ENCODE results near the gene DNLZ.

Gene DNLZ

DNA sequence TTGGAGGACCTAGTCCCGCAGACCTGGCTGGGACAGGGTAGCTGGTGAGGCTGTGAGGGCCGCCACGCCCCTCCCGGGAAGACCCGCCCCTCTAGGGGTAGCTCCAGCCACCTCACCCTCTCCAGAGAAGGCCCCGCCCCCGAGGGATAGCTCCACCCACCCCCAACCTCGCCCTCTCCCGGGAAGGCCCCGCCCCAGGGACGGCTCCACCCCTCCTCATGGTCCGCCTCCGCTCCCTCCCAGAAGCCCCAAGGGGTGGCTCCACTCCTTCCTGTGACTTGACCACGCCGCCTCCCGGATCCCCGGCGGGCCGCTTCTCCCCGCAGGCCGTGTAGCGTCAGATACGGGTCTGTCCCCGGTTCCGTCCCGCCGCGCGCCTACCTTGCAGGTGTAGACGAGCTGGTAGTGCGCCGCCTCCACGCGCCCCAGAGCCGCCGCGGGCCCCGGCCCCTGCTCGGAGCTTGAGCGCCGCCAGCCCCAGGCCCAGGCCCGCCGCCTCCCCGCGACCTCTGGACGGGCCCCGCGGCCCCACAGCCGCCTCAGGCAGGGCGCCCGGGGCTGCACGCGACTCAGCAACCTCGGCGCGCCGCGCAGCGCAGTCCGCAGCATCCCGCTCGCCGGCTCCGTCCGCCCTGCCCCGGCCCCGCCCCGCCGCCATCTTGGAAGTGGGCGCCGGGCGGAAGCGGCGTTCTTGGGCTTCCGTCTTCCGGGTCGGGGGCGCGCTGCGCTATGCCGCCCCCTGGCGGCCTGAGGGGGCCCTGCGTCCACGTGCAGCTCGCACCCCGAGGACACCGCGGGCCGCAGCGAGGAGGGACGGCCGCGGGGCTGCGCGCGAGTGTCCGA is at the start of gene DNLZ:
TSS of gene DNLZ (minus strand) at position 639 of the 843 bp plus-strand sequence. CDS start at position 609, 30 bp downstream.
- H3K4me1 Mint-ChIP-seq: peaks cover 17% of the 10 kb centered on the region
- DNase-seq: peak; percentile 98
- peak within 1 kb of the TSS; percentile 82 for H3K4me3 Mint-ChIP-seq
- peak within 1 kb of the TSS; percentile 64 for H3K27ac Mint-ChIP-seq
- TF ChIP-seq, protein P1, sequence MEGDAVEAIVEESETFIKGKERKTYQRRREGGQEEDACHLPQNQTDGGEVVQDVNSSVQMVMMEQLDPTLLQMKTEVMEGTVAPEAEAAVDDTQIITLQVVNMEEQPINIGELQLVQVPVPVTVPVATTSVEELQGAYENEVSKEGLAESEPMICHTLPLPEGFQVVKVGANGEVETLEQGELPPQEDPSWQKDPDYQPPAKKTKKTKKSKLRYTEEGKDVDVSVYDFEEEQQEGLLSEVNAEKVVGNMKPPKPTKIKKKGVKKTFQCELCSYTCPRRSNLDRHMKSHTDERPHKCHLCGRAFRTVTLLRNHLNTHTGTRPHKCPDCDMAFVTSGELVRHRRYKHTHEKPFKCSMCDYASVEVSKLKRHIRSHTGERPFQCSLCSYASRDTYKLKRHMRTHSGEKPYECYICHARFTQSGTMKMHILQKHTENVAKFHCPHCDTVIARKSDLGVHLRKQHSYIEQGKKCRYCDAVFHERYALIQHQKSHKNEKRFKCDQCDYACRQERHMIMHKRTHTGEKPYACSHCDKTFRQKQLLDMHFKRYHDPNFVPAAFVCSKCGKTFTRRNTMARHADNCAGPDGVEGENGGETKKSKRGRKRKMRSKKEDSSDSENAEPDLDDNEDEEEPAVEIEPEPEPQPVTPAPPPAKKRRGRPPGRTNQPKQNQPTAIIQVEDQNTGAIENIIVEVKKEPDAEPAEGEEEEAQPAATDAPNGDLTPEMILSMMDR (IDR thresholded peaks at IDR 0.05): peak; percentile 95
- no peaks in the 10 kb centered on the region for H3K9me3 Mint-ChIP-seq
- no peaks in the 10 kb centered on the region for H3K36me3 Mint-ChIP-seq (ENCODE audit: low read depth)
- H3K27me3 Mint-ChIP-seq (ENCODE audit: low read depth, poor library complexity): no peaks in the 10 kb centered on the region

DNA sequence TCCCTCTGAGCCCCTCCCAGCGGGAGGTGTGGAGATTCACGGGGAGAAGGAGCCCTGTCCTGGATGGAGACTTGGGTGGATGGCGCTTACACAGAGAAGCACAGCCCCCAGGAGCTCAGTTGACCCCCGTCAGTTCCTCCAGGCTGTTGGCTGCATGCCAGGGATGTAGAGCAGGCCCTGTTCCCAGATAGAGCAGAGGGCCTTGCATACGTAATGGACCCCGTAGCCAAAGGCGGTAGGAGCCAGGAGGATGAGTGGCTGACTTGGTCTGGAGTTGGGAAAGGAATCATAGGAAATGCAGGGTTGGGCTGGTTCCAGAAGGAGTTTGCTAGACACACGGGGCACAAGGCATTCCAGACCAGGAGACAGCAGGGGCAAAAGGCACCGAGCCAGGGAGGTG is 49.4 kb upstream of the DNLZ start:
- peaks cover 33% of the 10 kb centered on the region for H3K4me1 Mint-ChIP-seq
- no peaks in the 10 kb centered on the region for H3K27me3 Mint-ChIP-seq (ENCODE audit: low read depth, poor library complexity)
- TF ChIP-seq, protein P1 (IDR thresholded peaks at IDR 0.05): no peak
- H3K9me3 Mint-ChIP-seq: no peaks in the 10 kb centered on the region
- DNase-seq: no peak
- no peak overlapping the region for H3K27ac Mint-ChIP-seq
- no peak overlapping the region for H3K4me3 Mint-ChIP-seq
- H3K36me3 Mint-ChIP-seq (ENCODE audit: low read depth): peaks cover 48% of the 10 kb centered on the region

DNA sequence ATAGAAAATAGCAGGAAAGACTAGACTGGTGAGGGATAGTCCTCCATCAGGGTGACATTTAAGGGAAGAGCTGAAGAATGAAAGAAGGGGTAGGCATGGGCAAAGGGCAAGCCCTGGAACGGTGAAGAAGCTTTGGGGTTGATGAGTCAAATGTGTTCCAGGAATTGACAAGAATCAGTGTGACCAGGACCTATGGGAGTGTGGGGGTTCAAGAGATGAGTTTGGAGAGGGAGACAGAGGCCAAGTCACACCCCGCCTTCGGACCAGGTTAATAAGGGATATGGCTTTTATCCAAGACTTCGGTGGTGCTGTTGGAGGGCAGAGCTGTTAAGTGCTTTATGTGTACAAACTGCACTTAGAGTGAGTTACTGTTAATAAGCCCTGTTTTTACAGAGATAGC is 47.8 kb upstream of the DNLZ start:
- peaks cover 51% of the 10 kb centered on the region for H3K36me3 Mint-ChIP-seq (ENCODE audit: low read depth)
- no peak for DNase-seq
- peak overlapping the region; percentile 97 for H3K4me3 Mint-ChIP-seq
- H3K4me1 Mint-ChIP-seq: peaks cover 38% of the 10 kb centered on the region
- no peaks in the 10 kb centered on the region for H3K27me3 Mint-ChIP-seq (ENCODE audit: low read depth, poor library complexity)
- no peaks in the 10 kb centered on the region for H3K9me3 Mint-ChIP-seq
- peak overlapping the region; percentile 87 for H3K27ac Mint-ChIP-seq
- TF ChIP-seq, protein P1 (IDR thresholded peaks at IDR 0.05): no peak

DNA sequence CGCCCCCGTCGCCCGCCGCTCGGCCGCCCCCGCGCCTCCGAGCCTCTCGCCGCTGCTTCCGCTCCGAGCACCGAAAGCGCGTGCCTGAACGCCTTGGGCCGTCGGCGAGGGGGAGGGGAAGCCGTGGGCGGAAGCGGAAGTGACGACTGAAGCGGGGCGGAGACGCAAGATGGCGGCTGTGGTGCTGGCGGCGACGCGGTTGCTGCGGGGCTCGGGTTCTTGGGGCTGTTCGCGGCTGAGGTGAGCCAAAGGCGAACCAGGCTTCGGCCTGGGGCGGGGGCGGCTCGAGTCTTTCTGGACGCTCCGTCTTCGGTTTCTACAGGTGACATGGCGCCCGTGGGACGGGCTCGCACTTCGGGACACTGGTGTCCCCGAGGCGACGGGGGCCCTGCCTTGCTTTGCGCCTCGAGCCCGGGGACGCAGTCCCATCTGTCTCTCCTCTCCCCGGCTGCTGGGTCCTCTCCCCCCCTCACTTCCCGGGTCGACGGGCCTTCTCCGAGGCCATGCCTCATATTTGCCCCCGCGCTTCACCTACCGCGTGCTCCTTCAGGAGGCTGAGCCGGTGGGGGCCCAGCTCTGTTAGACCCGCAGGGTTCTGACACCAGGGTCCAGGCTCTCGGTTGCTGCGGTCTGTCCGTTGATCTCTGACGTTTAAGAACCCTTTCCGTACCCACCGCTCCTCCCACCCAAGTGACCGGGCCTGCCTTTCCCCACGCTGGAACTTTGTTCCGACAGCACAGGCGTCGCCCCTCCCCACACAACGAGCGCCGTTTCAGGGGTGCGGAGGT is 47.1 kb upstream of the DNLZ start, which contains the start of the genes ENTR1 and PMPCA:
TSS of gene ENTR1 (minus strand) at position 115 of the 788 bp plus-strand sequence. CDS start 217 bp downstream, outside the sequence.
TSS of gene PMPCA (plus strand) at position 159 of the 788 bp plus-strand sequence. CDS start at position 170, 11 bp downstream.
- DNase-seq: peak; percentile 97
- Mint-ChIP-seq H3K27ac (peak within 1 kb of the TSS; percentile 87), H3K4me1 (peaks cover 38% of the 10 kb centered on the region), H3K27me3 (ENCODE audit: low read depth, poor library complexity) (peaks cover 5% of the 10 kb centered on the region), H3K36me3 (ENCODE audit: low read depth) (peaks cover 45% of the 10 kb centered on the region), H3K4me3 (peak within 1 kb of the TSS; percentile 97), H3K9me3 (no peaks in the 10 kb centered on the region)
- TF ChIP-seq, protein P1 (IDR thresholded peaks at IDR 0.05): no peak

DNA sequence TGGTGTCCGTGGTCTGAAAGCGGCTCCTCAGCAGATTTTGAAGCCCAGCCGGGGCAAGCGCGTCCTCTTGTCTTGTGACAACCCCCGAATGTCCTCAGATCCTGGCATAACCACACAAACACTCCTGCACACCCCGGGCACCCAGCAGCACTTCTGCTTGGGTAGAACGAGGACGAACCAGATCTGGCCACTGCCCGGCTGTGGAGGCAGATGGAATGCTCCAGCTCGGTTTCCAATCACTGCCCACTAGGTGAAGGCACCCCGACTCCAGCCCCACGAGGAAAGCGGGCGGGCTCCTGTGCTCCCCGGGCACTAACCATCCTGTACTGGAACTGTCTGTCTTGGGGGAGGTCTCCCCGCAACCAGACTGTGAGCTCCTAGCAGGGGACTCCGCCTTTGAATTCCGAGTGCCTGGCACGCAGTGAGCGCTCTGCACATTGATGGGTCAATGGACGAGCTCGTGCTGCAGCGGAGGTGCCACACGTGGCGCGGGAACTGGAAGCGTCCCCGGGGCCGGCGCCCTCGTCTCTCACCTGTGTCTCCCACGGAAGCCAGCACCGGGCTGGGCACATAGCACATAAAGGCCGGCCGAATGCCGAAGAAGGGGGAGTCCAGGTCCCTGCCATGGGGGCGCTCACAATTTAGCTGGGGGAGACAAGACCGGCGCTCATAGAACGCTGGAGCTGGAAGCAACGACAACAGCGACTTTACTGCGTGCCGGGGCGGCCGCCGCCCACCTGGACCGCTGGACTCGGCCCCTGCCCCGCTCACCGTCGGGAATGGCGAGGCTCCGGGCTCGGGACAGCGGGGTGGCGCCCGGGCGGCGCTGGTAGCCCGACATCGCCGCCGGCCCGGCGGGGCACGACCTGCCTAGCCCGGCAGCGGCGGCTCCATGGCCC is 46.3 kb upstream of the DNLZ start:
- peaks cover 38% of the 10 kb centered on the region for H3K4me1 Mint-ChIP-seq
- TF ChIP-seq, protein P1 (IDR thresholded peaks at IDR 0.05): no peak
- peaks cover 47% of the 10 kb centered on the region for H3K36me3 Mint-ChIP-seq (ENCODE audit: low read depth)
- DNase-seq: peak; percentile 36
- peak overlapping the region; percentile 69 for H3K27ac Mint-ChIP-seq
- H3K4me3 Mint-ChIP-seq: peak overlapping the region; percentile 97
- H3K27me3 Mint-ChIP-seq (ENCODE audit: low read depth, poor library complexity): peaks cover 5% of the 10 kb centered on the region
- no peaks in the 10 kb centered on the region for H3K9me3 Mint-ChIP-seq

All from nephron progenitor cell (in vitro differentiated cells).